NCI-H1048 (cell line): ENCODE results near the gene RUNX1.
A peak's percentile ranks its signal among the peaks of the same experiment; 100 is the strongest.

Experiments used
- DNase-seq: peaks from one replicate; lab custom pipeline; 2025; lab: John Stamatoyannopoulos, UW

The RUNX1 gene

GRCh38 chr21:34897828-34898227 lies 151.3 kb downstream of the RUNX1 start:
- no peak for DNase-seq

DNA sequence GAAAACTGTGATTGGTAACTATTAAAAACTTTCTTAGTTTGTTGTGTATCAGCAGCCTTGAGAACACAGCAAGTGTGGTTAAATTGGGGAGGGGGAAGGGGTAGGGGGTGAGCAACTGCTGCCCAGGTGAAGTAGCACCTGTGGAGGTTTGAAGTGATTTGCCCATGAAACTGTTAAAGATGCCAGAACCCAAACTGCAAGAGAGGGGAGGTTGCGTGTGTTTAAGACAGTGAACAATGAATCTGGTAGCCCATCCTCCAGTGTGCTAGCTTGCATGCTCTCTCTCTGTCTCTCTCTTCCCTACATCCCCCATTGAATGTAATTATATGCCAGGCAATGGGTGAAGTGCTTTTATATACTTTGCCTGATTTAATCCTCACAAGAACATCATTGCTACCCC lies 154.7 kb downstream of the RUNX1 start:
- no peak for DNase-seq

- DNase-seq, result no peak
Observed at GRCh38 chr21:34892209-34892608, 156.9 kb downstream of the RUNX1 start.

GRCh38 chr21:34891613-34891943 lies 157.5 kb downstream of the RUNX1 start:
- DNase-seq, result no peak

DNA sequence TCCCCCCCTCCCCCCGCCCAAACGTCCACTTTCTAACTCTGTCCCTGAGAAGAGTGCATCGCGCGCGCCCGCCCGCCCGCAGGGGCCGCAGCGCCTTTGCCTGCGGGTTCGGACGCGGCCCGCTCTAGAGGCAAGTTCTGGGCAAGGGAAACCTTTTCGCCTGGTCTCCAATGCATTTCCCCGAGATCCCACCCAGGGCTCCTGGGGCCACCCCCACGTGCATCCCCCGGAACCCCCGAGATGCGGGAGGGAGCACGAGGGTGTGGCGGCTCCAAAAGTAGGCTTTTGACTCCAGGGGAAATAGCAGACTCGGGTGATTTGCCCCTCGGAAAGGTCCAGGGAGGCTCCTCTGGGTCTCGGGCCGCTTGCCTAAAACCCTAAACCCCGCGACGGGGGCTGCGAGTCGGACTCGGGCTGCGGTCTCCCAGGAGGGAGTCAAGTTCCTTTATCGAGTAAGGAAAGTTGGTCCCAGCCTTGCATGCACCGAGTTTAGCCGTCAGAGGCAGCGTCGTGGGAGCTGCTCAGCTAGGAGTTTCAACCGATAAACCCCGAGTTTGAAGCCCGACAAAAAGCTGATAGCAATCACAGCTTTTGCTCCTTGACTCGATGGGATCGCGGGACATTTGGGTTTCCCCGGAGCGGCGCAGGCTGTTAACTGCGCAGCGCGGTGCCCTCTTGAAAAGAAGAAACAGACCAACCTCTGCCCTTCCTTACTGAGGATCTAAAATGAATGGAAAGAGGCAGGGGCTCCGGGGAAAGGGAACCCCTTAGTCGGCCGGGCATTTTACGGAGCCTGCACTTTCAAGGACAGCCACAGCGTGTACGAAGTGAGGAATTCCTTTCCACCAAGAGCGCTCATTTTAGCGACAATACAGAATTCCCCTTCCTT lies 158.1 kb downstream of the RUNX1 start:
- DNase-seq, result no peak

GRCh38 chr21:34890470-34890723 lies 158.7 kb downstream of the RUNX1 start:
- no peak for DNase-seq

DNA sequence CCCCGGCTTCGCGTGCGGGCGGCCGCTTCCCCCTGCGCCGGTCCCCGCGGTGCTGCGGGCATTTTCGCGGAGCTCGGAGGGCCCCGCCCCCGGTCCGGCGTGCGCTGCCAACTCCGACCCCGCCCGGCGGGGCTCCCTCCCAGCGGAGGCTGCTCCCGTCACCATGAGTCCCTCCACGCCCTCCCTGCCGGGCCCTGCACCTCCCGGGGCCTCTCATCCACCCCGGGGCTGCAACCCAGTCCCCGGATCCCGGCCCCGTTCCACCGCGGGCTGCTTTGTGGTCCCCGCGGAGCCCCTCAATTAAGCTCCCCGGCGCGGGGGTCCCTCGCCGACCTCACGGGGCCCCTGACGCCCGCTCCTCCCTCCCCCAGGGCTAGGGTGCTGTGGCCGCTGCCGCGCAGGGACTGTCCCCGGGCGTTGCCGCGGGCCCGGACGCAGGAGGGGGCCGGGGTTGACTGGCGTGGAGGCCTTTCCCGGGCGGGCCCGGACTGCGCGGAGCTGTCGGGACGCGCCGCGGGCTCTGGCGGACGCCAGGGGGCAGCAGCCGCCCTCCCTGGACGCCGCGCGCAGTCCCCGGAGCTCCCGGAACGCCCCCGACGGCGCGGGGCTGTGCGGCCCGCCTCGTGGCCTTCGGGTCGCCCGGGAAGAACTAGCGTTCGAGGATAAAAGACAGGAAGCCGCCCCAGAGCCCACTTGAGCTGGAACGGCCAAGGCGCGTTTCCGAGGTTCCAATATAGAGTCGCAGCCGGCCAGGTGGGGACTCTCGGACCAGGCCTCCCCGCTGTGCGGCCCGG lies 159.2 kb downstream of the RUNX1 start:
- DNase-seq, result peak; percentile 21

DNA sequence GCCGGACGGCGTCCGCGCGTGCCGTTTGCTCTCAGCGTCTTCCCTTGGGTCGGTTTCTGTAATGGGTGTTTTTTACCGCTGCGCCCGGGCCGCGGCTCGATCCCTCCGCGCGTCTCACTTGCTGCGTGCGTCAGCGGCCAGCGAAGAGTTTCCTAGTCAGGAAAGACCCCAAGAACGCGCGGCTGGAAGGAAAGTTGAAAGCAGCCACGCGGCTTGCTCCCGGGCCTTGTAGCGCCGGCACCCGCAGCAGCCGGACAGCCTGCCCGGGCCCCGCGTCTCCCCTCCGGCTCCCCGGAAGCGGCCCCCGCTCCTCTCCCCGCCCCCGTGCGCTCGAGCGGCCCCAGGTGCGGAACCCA lies 159.8 kb downstream of the RUNX1 start:
- DNase-seq, result no peak

GRCh38 chr21:34888569-34889319 lies 160.4 kb downstream of the RUNX1 start:
- DNase-seq, result peak; percentile 82

- peak; percentile 28 for DNase-seq
Observed at GRCh38 chr21:34887725-34888568, 161.2 kb downstream of the RUNX1 start.

- no peak for DNase-seq
Observed at GRCh38 chr21:34887105-34887442, 162.0 kb downstream of the RUNX1 start.

GRCh38 chr21:34886240-34887104 lies 162.6 kb downstream of the RUNX1 start:
- DNase-seq, result no peak

- DNase-seq, result no peak
Observed at GRCh38 chr21:34885626-34886239, 163.4 kb downstream of the RUNX1 start.

DNA sequence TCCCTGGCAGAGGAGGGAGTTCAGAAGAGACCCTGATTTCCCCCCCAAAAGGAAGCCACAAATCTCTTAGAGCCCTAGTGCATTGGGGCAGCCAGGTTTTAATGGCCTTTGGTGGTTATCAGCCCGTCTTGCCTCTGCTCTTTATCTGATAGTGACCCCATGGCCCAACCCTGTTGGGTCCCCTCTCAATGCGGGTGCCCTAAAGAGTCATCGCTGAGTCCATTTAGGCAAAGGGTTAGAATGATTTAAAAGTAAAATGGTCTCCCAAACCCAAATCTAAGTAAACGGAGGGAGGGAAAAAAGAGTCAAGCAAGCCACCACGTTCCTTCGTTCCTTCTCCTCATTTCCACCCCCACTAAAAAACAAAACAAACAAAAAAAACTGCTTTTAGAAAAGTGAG lies 164.0 kb downstream of the RUNX1 start:
- DNase-seq, result no peak

GRCh38 chr21:34884346-34884929 lies 164.7 kb downstream of the RUNX1 start:
- DNase-seq, result no peak

- DNase-seq, result no peak
Observed at GRCh38 chr21:34883491-34884271, 165.4 kb downstream of the RUNX1 start.

DNA sequence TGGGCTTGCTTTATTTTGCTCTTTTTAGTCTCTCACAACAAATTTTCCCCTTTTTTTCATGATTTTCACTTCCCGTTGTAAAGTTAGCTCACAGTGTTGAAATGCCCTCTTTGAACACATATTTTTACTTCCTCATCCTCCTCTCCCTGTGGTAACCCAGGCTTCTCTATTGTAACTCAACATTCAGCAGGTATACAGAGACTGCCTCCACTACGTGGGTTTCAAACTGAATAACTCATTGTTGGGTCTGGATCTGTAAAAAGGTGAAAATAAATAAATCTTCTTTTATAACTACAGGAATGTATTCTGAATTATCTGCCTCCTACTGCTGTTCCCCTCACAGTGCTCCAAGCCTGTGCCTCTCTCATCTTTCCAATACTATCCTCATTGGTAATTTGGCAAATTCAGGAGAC lies 166.4 kb downstream of the RUNX1 start:
- DNase-seq, result no peak

- DNase-seq, result no peak
Observed at GRCh38 chr21:34881839-34882371, 167.2 kb downstream of the RUNX1 start.

GRCh38 chr21:34881421-34881820 lies 167.7 kb downstream of the RUNX1 start:
- DNase-seq, result no peak
